K562 (cell line): Measurements from ENCODE around the gene CUEDC2. TPM values are rescaled to one million over a fixed set of nuclear protein-coding genes. Genes with fewer than 3 reads are reported as not detected.
A peak's percentile ranks its signal among the peaks of the same experiment; 100 is the strongest.

ENCODE experiments used
- BRF1 ChIP-seq: IDR thresholded peaks from 3 replicates; pipeline ENCODE4 v1.6.1; 2011; ENCODE audit warnings: borderline replicate concordance, mild to moderate bottlenecking; ENCODE audit not compliant: insufficient read length; ENCODE audit errors: extremely low read depth
- CEBPZ ChIP-seq: fragments of 150-350 bp; IDR thresholded peaks from 2 replicates; pipeline ENCODE4 v1.6.1; 2014; ENCODE audit warnings: low read depth, mild to moderate bottlenecking, low read length, borderline replicate concordance
- CHD1 ChIP-seq: fragments of 200-600 bp; sonication (generic); IDR thresholded peaks from one replicate; pipeline ENCODE4 v1.6.1; 2012; ENCODE audit warnings: mild to moderate bottlenecking, moderate library complexity, low read length, inconsistent platforms
- COPS2 ChIP-seq: fragments of 450-650 bp; conservative IDR thresholded peaks from 2 replicates; pipeline ENCODE4 v1.6.1; 2016; ENCODE audit warnings: mild to moderate bottlenecking, moderate library complexity
- FOXA1 ChIP-seq: fragments of 450-650 bp; IDR thresholded peaks from 2 replicates; pipeline ENCODE4 v1.6.1; 2016; ENCODE audit warnings: mild to moderate bottlenecking, borderline replicate concordance
- HDAC8 ChIP-seq: fragments of 450-650 bp; IDR thresholded peaks from 2 replicates; pipeline ENCODE4 v1.6.1; 2016; ENCODE audit warnings: mild to moderate bottlenecking, missing genetic modification characterization, moderate library complexity, missing compliant biosample characterization
- NFIC ChIP-seq: fragments of 450-650 bp; IDR thresholded peaks from 2 replicates; pipeline ENCODE4 v1.6.1; 2017; ENCODE audit warnings: mild to moderate bottlenecking, inconsistent platforms
- NFXL1 ChIP-seq: fragments of 450-650 bp; formaldehyde crosslinking; IDR thresholded peaks from 2 replicates; pipeline ENCODE4 v1.4.0; 2021; ENCODE audit warnings: mild to moderate bottlenecking
- PML ChIP-seq: IDR thresholded peaks from 2 replicates; pipeline ENCODE4 v1.6.1; 2012; ENCODE audit warnings: low read length, inconsistent platforms
- POLR2AphosphoS2 ChIP-seq: IDR thresholded peaks from 2 replicates; pipeline ENCODE4 v1.6.1; 2012; ENCODE audit warnings: low read length, improper control_type of control experiment
- SMC3 ChIP-seq: conservative IDR thresholded peaks from 2 replicates; pipeline ENCODE4 v1.6.1; 2011; ENCODE audit warnings: low read depth, low read length, improper control_type of control experiment; ENCODE audit not compliant: insufficient read depth
- XRCC5 ChIP-seq: fragments of 200-400 bp; formaldehyde crosslinking; IDR thresholded peaks from 2 replicates; pipeline ENCODE4 v1.6.1; 2017; ENCODE audit warnings: low read depth, mild to moderate bottlenecking, low read length
- ZFX ChIP-seq: sonication (generic); formaldehyde crosslinking; IDR thresholded peaks from 2 replicates; pipeline ENCODE4 v1.8.0; 2022; ENCODE audit warnings: mild to moderate bottlenecking, missing genetic modification reagents, moderate library complexity
- ZNF212 ChIP-seq: fragments of 450-650 bp; formaldehyde crosslinking; IDR thresholded peaks from 2 replicates; pipeline ENCODE4 v1.4.0; 2020; ENCODE audit warnings: mild to moderate bottlenecking
- ZNF695 ChIP-seq: fragments of 450-650 bp; formaldehyde crosslinking; IDR thresholded peaks from 2 replicates; pipeline ENCODE4 v1.4.0; 2020; ENCODE audit warnings: mild to moderate bottlenecking, moderate library complexity
- polyA plus RNA-seq, 8 experiments: library from polyadenylated mRNA; depleted of rRNA in 4 of 8; stranded (reverse) in 5 of 8; unstranded in 3 of 8; fragments of >200 nt; fragmentation: Nextera tagmentation in 2 of 8; fragmentation: Illumina TruSeq in 1 of 8; extraction: Ambion mirVana in 2 of 8; extraction: Trizol in 1 of 8; gene quantifications; 2 replicates each; pipeline versions ENCODE4 v1.2.1 to v1.2.3, GENCODE V29; 2011 to 2014; ENCODE audit warnings: inconsistent platforms in 1 of 8, missing spikeins in 1 of 8
- total RNA-seq, 7 experiments: library from RNA; depleted of rRNA in 6 of 7; stranded (reverse); fragments of >200 nt in 6 of 7; fragmentation: Illumina TruSeq in 2 of 7; extraction: Trizol in 2 of 7; gene quantifications; 2 replicates each; pipeline versions ENCODE4 v1.2.1 to v1.2.3, GENCODE V29; 2011 to 2021; ENCODE audit warnings: low replicate concordance in 1 of 7
- TF ChIP-seq, protein P1 (sequence below): fragments of 250-450 bp; sonication (Bioruptor Pico); IDR thresholded peaks from 2 replicates; pipeline ENCODE4 v1.4.0; 2020
- TF ChIP-seq, protein P2 (sequence below): IDR thresholded peaks from 2 replicates; pipeline ENCODE4 v1.6.1; 2012; ENCODE audit warnings: low read depth, low read length, improper control_type of control experiment, borderline replicate concordance

Gene CUEDC2
- total and polyA plus RNA-seq, 9 of the 15 experiments (the other 6 are each of a cell fraction or from before 2014, with no cell fraction given) = 8.5 to 48.9 (median 27.4) TPM

DNA sequence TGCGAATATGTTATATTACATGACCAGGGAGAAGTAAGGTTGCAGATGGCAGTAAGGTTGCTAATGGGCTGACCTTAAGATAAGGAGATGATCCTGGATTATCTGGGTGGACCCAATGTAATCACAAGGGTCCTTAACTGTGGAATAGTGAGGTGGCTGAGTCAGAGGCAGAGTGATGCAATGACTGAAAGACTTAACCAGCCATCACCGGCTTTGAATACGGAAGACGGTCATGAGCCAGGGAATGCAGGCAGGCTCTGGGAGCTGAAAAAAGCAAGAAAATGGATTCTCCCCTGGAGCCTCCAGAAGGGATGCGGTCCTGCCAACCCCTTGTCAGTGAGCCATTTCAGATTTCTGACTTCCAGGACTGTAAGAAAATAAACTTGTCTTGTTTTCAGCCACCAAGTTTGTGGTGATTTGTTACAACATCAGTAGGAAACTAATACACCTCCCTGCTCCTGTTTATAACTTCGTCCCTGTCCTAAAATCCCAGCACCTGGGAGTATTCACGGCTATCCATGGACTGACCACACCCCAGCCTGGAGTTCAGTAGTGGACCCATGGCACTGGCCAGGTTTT lies 23.6 kb upstream of the CUEDC2 start (continued):
- TF ChIP-seq COPS2 (no peak), NFIC (no peak), CHD1 (no peak), ZNF212 (CRISPR knock-in tag) (no peak), PML (peak; percentile 24; the same call in 1 of the 2 replicates), NFXL1 (CRISPR knock-in tag) (no peak), POLR2AphosphoS2 (no peak), FOXA1 (no peak), CEBPZ (no peak), ZFX (CRISPR knock-in tag) (no peak), BRF1 (no peak), SMC3 (no peak), XRCC5 (no peak), ZNF695 (CRISPR knock-in tag) (no peak), HDAC8 (tag) (no peak)
- TF ChIP-seq, protein P1, sequence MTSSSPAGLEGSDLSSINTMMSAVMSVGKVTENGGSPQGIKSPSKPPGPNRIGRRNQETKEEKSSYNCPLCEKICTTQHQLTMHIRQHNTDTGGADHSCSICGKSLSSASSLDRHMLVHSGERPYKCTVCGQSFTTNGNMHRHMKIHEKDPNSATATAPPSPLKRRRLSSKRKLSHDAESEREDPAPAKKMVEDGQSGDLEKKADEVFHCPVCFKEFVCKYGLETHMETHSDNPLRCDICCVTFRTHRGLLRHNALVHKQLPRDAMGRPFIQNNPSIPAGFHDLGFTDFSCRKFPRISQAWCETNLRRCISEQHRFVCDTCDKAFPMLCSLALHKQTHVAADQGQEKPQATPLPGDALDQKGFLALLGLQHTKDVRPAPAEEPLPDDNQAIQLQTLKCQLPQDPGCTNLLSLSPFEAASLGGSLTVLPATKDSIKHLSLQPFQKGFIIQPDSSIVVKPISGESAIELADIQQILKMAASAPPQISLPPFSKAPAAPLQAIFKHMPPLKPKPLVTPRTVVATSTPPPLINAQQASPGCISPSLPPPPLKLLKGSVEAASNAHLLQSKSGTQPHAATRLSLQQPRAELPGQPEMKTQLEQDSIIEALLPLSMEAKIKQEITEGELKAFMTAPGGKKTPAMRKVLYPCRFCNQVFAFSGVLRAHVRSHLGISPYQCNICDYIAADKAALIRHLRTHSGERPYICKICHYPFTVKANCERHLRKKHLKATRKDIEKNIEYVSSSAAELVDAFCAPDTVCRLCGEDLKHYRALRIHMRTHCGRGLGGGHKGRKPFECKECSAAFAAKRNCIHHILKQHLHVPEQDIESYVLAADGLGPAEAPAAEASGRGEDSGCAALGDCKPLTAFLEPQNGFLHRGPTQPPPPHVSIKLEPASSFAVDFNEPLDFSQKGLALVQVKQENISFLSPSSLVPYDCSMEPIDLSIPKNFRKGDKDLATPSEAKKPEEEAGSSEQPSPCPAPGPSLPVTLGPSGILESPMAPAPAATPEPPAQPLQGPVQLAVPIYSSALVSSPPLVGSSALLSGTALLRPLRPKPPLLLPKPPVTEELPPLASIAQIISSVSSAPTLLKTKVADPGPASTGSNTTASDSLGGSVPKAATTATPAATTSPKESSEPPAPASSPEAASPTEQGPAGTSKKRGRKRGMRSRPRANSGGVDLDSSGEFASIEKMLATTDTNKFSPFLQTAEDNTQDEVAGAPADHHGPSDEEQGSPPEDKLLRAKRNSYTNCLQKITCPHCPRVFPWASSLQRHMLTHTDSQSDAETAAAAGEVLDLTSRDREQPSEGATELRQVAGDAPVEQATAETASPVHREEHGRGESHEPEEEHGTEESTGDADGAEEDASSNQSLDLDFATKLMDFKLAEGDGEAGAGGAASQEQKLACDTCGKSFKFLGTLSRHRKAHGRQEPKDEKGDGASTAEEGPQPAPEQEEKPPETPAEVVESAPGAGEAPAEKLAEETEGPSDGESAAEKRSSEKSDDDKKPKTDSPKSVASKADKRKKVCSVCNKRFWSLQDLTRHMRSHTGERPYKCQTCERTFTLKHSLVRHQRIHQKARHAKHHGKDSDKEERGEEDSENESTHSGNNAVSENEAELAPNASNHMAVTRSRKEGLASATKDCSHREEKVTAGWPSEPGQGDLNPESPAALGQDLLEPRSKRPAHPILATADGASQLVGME (CRISPR knock-in tag) = no peak
- TF ChIP-seq, protein P2, sequence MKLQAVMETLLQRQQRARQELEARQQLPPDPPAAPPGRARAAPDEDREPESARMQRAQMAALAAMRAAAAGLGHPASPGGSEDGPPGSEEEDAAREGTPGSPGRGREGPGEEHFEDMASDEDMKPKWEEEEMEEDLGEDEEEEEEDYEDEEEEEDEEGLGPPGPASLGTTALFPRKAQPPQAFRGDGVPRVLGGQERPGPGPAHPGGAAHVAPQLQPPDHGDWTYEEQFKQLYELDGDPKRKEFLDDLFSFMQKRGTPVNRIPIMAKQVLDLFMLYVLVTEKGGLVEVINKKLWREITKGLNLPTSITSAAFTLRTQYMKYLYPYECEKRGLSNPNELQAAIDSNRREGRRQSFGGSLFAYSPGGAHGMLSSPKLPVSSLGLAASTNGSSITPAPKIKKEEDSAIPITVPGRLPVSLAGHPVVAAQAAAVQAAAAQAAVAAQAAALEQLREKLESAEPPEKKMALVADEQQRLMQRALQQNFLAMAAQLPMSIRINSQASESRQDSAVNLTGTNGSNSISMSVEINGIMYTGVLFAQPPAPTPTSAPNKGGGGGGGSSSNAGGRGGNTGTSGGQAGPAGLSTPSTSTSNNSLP = peak; percentile 88; the same call in 1 of the 2 replicates
